ENCODE measurements around the gene LHX5. TPM values are rescaled to one million over a fixed set of nuclear protein-coding genes. Genes with fewer than 3 reads are reported as not detected.

The LHX5 gene
- total RNA-seq, 1 experiment from 2014 or later = not detected

DNA sequence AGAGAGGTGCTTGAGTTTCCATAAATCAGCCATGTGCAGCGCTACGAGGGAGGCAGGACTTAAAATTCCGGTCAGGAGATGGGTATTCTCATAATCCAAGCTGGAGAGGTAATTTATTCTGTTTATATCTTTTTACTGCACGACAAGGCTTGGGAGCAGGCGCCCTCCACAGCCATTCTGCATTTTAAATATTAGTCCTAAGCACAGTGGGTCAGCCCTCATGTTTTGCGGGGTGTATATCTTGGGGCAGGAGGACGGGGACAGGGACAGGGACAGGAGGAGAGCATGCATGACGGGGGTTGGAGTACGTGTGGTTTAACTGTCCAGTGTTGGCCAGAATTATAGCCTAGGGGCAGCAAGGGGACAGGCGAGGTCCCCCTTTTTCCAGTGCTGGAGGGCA is 14.5 kb downstream of the LHX5 start:
- Histone ChIP-seq H3K9me3 (ENCODE audit: control insufficient read depth, insufficient read depth, low read depth, low read length) (no peaks in the 10 kb centered on the region), H3K4me1 (ENCODE audit: control insufficient read depth, insufficient read depth, low read length) (peaks cover 2% of the 10 kb centered on the region; the same call in 1 of the 2 replicates), H3K4me3 (ENCODE audit: low read depth in 2 of 2, low read length in 2 of 2) (no peak overlapping the region), H3K27me3 (ENCODE audit: control insufficient read depth, insufficient read depth, low read length) (peaks cover 7% of the 10 kb centered on the region), H3K36me3 (ENCODE audit: control insufficient read depth, insufficient read depth, low read length) (no peaks in the 10 kb centered on the region), H3K27ac (ENCODE audit: low read length) (no peak overlapping the region)
- intact Hi-C loops (cut with micrococcal nuclease; ENCODE audit: unreplicated experiment) = no loop called here
- TF ChIP-seq TCF7L2 (IDR thresholded peaks at IDR 0.05; ENCODE audit: low read depth, low read length) (no peak), CTCF (IDR thresholded peaks at IDR 0.05) (no peak), POLR2AphosphoS5 (IDR thresholded peaks at IDR 0.05; ENCODE audit: low read depth, low read length) (no peak)
- CTCF ChIA-PET = interaction anchor here (1.1 kb wide), 1 partner anchor 9 kb away, joined by 3 read pairs; no protein-coding TSS in a partner anchor
- no peak for DNase-seq (ENCODE audit: low read depth, low spot score)
- ATAC-seq = no peak
- POLR2A ChIA-PET = interaction anchor here (1.1 kb wide), 1 partner anchor 26 kb away, joined by 6 read pairs; no protein-coding TSS in a partner anchor
- BruUV-seq (replicated peaks) = no TSS peak
- in situ Hi-C loops (cut with HindIII; ENCODE audit: low pct_unique_long_range_greater_than_20kb, low sequenced_read_pairs) = no loop called here

- ChIA-PET CTCF (interaction anchor here (1.1 kb wide), 1 partner anchor 9 kb away, joined by 3 read pairs; no protein-coding TSS in a partner anchor), POLR2A (no interaction called here)
- intact Hi-C loops (cut with micrococcal nuclease; ENCODE audit: unreplicated experiment) = no loop called here
Measured at GRCh38 chr12:113456761-113457160, 14.9 kb downstream of the LHX5 start.

More at GRCh38 chr12:113456761-113457160, 14.9 kb downstream of the LHX5 start:
- Histone ChIP-seq H3K9me3 (ENCODE audit: control insufficient read depth, insufficient read depth, low read depth, low read length) (no peaks in the 10 kb centered on the region), H3K4me3 (ENCODE audit: low read depth in 2 of 2, low read length in 2 of 2) (no peak overlapping the region), H3K4me1 (ENCODE audit: control insufficient read depth, insufficient read depth, low read length) (no peaks in the 10 kb centered on the region), H3K27ac (ENCODE audit: low read length) (no peak overlapping the region), H3K27me3 (ENCODE audit: control insufficient read depth, insufficient read depth, low read length) (peaks cover 7% of the 10 kb centered on the region), H3K36me3 (ENCODE audit: control insufficient read depth, insufficient read depth, low read length) (no peaks in the 10 kb centered on the region)
- DNase-seq (ENCODE audit: low read depth, low spot score) (no peak), ATAC-seq (no peak)
- TF ChIP-seq TCF7L2 (IDR thresholded peaks at IDR 0.05; ENCODE audit: low read depth, low read length) (no peak), SIN3A (IDR thresholded peaks at IDR 0.05; ENCODE audit: borderline replicate concordance, insufficient read depth, low read depth, low read length) (no peak), REST (IDR thresholded peaks at IDR 0.05; ENCODE audit: insufficient read depth in 1 of 2, low read depth in 2 of 2, low read length in 1 of 2) (no peak), POLR2AphosphoS5 (IDR thresholded peaks at IDR 0.05; ENCODE audit: low read depth, low read length) (no peak), CTCF (IDR thresholded peaks at IDR 0.05) (no peak)
- in situ Hi-C loops (cut with HindIII; ENCODE audit: low pct_unique_long_range_greater_than_20kb, low sequenced_read_pairs) = no loop called here
- BruUV-seq (replicated peaks) = no TSS peak

All from Panc1 (cell line).